SK-N-MC (cell line): ENCODE measurements around the gene ACP7.

Source experiments
- EZH2 ChIP-seq: fragments of 200-600 bp; sonication (generic); IDR thresholded peaks from one replicate; pipeline ENCODE4 v1.6.1; 2017; ENCODE audit warnings: antibody characterized with exemption
- POLR2AphosphoS5 ChIP-seq: IDR thresholded peaks from 2 replicates; pipeline ENCODE4 v1.6.1; 2012; ENCODE audit warnings: mild to moderate bottlenecking, low read depth, low read length, borderline replicate concordance

DNA sequence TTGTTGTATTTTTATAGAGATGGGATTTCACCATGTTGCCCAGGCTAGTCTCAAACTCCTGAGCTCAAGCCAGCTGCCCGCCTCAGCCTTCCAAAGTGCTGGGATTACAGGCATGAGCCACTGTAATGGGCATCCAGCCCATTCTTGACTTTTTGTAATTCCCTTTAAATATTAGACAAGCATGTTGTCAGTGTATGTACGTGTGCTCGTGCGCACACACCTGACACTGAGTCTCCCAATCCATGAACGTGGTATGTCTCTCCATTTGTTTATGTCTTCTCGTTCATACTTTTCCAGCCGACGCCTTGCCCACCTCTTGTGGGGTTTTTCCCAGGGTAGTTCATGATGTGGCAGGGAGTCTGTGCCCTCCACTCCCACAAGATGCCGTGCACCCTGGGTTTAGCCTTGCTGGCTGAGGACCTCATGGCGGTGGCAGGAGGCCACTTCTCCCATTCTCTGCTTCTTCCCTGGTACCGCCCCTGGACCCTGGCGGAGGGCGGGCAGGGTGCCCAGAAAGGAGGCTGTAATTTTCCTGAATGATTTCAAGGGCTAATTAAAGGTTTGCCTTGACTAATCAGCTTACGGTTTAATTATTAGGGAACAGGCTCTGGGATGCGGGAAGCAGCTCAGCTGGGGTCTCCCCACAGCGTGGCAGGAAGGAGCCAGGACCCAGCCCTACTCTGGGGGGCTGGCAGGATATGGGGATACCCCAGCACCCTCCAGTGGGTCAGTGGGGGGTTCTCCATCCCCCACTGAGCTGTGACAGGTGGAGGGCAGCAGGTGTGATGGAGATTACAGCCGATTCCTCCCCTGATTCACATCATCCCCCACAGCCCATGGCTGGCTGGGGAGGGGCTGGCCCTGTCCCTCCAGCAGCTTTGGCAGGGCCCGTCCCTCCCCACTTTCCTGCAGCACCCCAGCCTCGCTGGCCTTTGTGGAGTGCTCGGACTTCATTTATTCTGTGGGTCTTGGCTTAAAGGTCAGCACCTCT lies 54.3 kb downstream of the ACP7 start:
- no peak for TF ChIP-seq EZH2
- TF ChIP-seq POLR2AphosphoS5, result no peak
